Measurements from ENCODE around the gene KRTAP12-2. TPM values are rescaled to one million over a fixed set of nuclear protein-coding genes. Genes with fewer than 3 reads are reported as not detected.

The KRTAP12-2 gene
- total RNA-seq, 6 donors from 2014 or later: not detected

DNA sequence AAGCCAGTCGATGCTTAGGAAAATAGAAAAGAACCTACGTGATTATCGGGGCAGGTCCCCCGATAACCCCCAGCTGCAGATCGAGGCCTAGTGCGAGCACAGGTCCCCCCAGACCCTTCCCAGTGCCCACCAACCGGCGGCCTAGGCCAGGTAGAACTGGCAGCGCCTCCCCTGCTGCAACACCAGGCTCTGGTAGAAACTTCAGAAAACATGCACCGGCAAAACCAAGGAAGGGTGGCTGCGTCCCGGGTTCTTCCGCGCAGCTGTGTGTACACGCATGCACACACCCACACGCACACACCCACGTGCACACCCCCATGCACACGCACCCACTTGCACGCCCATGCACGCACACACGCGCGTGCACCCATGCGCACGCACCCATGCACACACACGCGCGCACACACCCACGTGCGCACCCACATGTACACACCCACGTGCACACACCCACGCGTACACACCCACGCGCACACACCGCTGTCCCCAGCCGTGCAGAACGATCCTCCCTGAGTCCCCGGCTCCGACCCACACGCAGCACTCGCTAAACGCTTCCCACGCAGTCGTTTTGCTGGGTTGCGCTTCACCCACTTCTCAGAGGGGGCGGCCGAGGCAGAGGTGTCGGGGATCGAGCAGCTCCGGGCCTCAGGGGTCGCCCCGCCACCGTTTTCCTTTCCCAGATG, 39.4 kb upstream of the KRTAP12-2 start:
- TF ChIP-seq EP300 (IDR thresholded peaks at IDR 0.05) (no peak), POLR2A (IDR thresholded peaks at IDR 0.05) (no peak), POLR2AphosphoS5 (IDR thresholded peaks at IDR 0.05) (no peak)
- TF ChIP-seq, protein P1, sequence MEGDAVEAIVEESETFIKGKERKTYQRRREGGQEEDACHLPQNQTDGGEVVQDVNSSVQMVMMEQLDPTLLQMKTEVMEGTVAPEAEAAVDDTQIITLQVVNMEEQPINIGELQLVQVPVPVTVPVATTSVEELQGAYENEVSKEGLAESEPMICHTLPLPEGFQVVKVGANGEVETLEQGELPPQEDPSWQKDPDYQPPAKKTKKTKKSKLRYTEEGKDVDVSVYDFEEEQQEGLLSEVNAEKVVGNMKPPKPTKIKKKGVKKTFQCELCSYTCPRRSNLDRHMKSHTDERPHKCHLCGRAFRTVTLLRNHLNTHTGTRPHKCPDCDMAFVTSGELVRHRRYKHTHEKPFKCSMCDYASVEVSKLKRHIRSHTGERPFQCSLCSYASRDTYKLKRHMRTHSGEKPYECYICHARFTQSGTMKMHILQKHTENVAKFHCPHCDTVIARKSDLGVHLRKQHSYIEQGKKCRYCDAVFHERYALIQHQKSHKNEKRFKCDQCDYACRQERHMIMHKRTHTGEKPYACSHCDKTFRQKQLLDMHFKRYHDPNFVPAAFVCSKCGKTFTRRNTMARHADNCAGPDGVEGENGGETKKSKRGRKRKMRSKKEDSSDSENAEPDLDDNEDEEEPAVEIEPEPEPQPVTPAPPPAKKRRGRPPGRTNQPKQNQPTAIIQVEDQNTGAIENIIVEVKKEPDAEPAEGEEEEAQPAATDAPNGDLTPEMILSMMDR (IDR thresholded peaks at IDR 0.05): no peak
- Histone ChIP-seq H3K36me3 (no peaks in the 10 kb centered on the region), H3K27me3 (peaks cover 0 to 53% (median 25%) of the 10 kb centered on the region in 4 donors), H3K9me3 (peaks cover 0 to 7% (median 0%) of the 10 kb centered on the region in 4 donors), H3K27ac (no peak overlapping the region), H3K4me3 (no peak overlapping the region), H3K4me1 (peaks cover 0 to 33% (median 11%) of the 10 kb centered on the region in 4 donors)
- ATAC-seq (ENCODE audit: low FRiP score in 2 of 2): no peak
- DNase-seq: peak in 1 of 2 donors; percentile 58
- WGBS, 2 donors: 20 to 26% methylated on average over 20 to 50 of the region's 54 CpGs

DNA sequence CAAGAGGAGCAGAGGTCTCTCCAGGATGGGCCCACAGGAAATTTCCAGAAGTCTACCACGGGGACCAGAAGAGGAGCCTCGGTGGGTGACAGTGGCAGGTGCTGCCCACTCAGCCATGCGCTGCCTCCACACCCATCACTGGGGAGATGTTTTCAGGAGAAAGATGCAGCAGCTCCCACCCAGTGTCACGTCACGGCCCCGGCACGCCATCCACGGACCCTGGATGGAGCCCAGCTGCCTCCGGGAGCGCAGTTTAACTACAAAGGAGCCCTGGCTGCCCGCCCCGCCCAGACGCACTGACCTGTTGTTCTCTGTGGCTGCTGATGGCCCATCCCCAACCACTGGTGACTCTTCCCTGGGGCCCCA, 37.9 kb upstream of the KRTAP12-2 start:
- H3K4me3 ChIP-seq: no peak overlapping the region
- no peaks in the 10 kb centered on the region for H3K36me3 ChIP-seq
- peaks cover 0 to 46% (median 19%) of the 10 kb centered on the region in 4 donors for H3K27me3 ChIP-seq
- ATAC-seq (ENCODE audit: low FRiP score in 2 of 2): no peak
- H3K9me3 ChIP-seq: peaks cover 0 to 7% (median 0%) of the 10 kb centered on the region in 4 donors
- no peak for TF ChIP-seq EP300 (IDR thresholded peaks at IDR 0.05)
- no peak for TF ChIP-seq POLR2AphosphoS5 (IDR thresholded peaks at IDR 0.05)
- TF ChIP-seq, protein P1 (IDR thresholded peaks at IDR 0.05): no peak
- no peak for TF ChIP-seq POLR2A (IDR thresholded peaks at IDR 0.05)
- no peak overlapping the region for H3K27ac ChIP-seq
- DNase-seq: peak in 1 of 2 donors; percentile 59
- H3K4me1 ChIP-seq: peaks cover 0 to 18% (median 4%) of the 10 kb centered on the region in 4 donors
- WGBS, 2 donors: 47% methylated on average over 13 of the region's 13 CpGs; no CpG with 5 or more reads in 1 of the 2 donors

DNA sequence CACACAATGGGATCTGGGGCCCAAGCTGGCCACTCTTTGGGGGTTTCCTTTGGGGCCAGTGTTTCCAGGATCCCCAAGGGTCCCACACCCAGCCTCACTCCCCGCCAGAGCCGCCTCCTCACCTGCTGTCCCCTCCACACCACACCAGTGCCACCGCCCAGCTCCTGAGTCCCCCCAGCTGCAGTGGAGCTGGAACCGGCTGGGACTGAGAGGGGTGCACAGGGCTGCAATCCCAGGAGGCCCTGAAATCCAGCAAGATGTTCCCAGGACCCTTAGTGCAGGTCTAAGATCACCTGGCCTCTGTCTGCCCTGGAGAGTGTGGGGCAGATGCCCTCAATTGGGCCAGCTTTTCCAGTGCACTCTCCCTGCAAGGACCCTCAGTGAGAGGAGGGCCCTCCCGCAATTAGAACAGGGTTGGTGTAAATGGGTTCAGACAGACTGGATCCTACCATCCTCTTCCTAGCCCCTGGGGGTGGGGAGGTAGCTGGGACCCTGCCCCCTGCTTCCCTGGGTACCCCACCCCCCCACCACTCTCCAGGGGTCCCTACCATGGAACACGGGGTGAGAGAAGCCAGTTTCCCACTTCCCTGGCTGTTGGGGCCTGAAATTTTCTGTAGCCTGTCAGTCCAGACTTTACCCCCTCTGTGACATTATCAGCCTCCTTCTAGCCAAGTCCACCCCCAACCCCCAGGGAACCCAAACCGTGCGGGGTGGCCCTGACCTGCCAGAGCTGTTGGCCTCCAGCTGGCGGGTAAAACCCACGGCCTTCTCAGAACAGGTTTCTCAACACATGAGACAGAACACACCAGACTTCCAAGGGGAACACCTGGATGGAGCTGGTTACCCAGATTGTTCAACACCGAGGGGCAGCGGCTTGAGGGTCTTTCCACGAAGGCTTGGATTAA, 37.3 kb upstream of the KRTAP12-2 start:
- peaks cover 0 to 11% (median 0%) of the 10 kb centered on the region in 4 donors for H3K4me1 ChIP-seq
- H3K36me3 ChIP-seq: no peaks in the 10 kb centered on the region
- no peak for DNase-seq
- H3K27me3 ChIP-seq: peaks cover 0 to 39% (median 18%) of the 10 kb centered on the region in 4 donors
- TF ChIP-seq POLR2A (IDR thresholded peaks at IDR 0.05) (no peak), EP300 (IDR thresholded peaks at IDR 0.05) (no peak), POLR2AphosphoS5 (IDR thresholded peaks at IDR 0.05) (no peak)
- TF ChIP-seq, protein P1 (IDR thresholded peaks at IDR 0.05): no peak
- no peak overlapping the region for H3K27ac ChIP-seq
- WGBS, 2 donors: 26 to 62% methylated on average over 9 to 13 of the region's 13 CpGs
- ATAC-seq (ENCODE audit: low FRiP score in 2 of 2): no peak
- peaks cover 0 to 7% (median 0%) of the 10 kb centered on the region in 4 donors for H3K9me3 ChIP-seq
- H3K4me3 ChIP-seq: no peak overlapping the region

- 45 to 63% methylated on average over 13 to 16 of the region's 16 CpGs for WGBS, 2 donors
- no peak for ATAC-seq (ENCODE audit: low FRiP score in 2 of 2)
- Histone ChIP-seq H3K27me3 (peaks cover 0 to 31% (median 14%) of the 10 kb centered on the region in 4 donors), H3K4me1 (peaks cover 0 to 11% (median 0%) of the 10 kb centered on the region in 4 donors), H3K9me3 (peaks cover 0 to 7% (median 0%) of the 10 kb centered on the region in 4 donors), H3K4me3 (no peak overlapping the region), H3K36me3 (no peaks in the 10 kb centered on the region), H3K27ac (no peak overlapping the region)
- TF ChIP-seq POLR2A (IDR thresholded peaks at IDR 0.05): no peak
- TF ChIP-seq EP300 (IDR thresholded peaks at IDR 0.05): no peak
- TF ChIP-seq, protein P1 (IDR thresholded peaks at IDR 0.05): no peak
- TF ChIP-seq POLR2AphosphoS5 (IDR thresholded peaks at IDR 0.05): no peak
- no peak for DNase-seq
Measured at GRCh38 chr21:44702973-44703730, 36.4 kb upstream of the KRTAP12-2 start.
